ENCODE measurements around the gene JPH4.

JPH4 gene

GRCh38 chr14:23564876-23565275, 13.7 kb downstream of the JPH4 start:
- no peak for DNase-seq (ENCODE audit: low read depth in 1 of 2, low spot score in 1 of 2)

GRCh38 chr14:23564181-23564812, 14.3 kb downstream of the JPH4 start:
- no peak for DNase-seq (ENCODE audit: low read depth in 1 of 2, low spot score in 1 of 2)

- no peak for DNase-seq (ENCODE audit: low read depth in 1 of 2, low spot score in 1 of 2)
Observed at GRCh38 chr14:23563473-23564180, 15.0 kb downstream of the JPH4 start.

GRCh38 chr14:23562822-23563472, 15.6 kb downstream of the JPH4 start:
- peak in 1 of 2 donors; percentile 32 for DNase-seq (ENCODE audit: low read depth in 1 of 2, low spot score in 1 of 2)

GRCh38 chr14:23561873-23562821, 16.4 kb downstream of the JPH4 start:
- no peak for DNase-seq (ENCODE audit: low read depth in 1 of 2, low spot score in 1 of 2)

GRCh38 chr14:23561259-23561658, 17.3 kb downstream of the JPH4 start:
- no peak for DNase-seq (ENCODE audit: low read depth in 1 of 2, low spot score in 1 of 2)

- no peak for DNase-seq (ENCODE audit: low read depth in 1 of 2, low spot score in 1 of 2)
Observed at GRCh38 chr14:23559926-23560520, 18.6 kb downstream of the JPH4 start.

- peak; percentile 42 to 44 for DNase-seq (ENCODE audit: low read depth in 1 of 2, low spot score in 1 of 2)
Observed at GRCh38 chr14:23559010-23559925, 19.3 kb downstream of the JPH4 start.

GRCh38 chr14:23558346-23559009, 20.1 kb downstream of the JPH4 start:
- DNase-seq (ENCODE audit: low read depth in 1 of 2, low spot score in 1 of 2): no peak

GRCh38 chr14:23557946-23558345, 20.6 kb downstream of the JPH4 start:
- no peak for DNase-seq (ENCODE audit: low read depth in 1 of 2, low spot score in 1 of 2)

GRCh38 chr14:23557521-23557920, 21.1 kb downstream of the JPH4 start:
- no peak for DNase-seq (ENCODE audit: low read depth in 1 of 2, low spot score in 1 of 2)

- no peak for DNase-seq (ENCODE audit: low read depth in 1 of 2, low spot score in 1 of 2)
Observed at GRCh38 chr14:23556700-23557440, 21.7 kb downstream of the JPH4 start.

- peak; percentile 82 to 85 for DNase-seq (ENCODE audit: low read depth in 1 of 2, low spot score in 1 of 2)
Observed at GRCh38 chr14:23555882-23556699, 22.5 kb downstream of the JPH4 start, which contains the start of gene THTPA. Gene THTPA (plus strand): TSS chr14:23556271. CDS start chr14:23556758, 487 bp downstream.

GRCh38 chr14:23555533-23555881, 23.1 kb downstream of the JPH4 start:
- no peak for DNase-seq (ENCODE audit: low read depth in 1 of 2, low spot score in 1 of 2)

- DNase-seq (ENCODE audit: low read depth in 1 of 2, low spot score in 1 of 2): peak; percentile 46 to 62
Observed at GRCh38 chr14:23551266-23552028, 27.1 kb downstream of the JPH4 start, which contains the start of gene ZFHX2. Gene ZFHX2 (minus strand): TSS chr14:23551765. CDS start chr14:23535325, 16,440 bp downstream.

- DNase-seq (ENCODE audit: low read depth in 1 of 2, low spot score in 1 of 2): no peak
Observed at GRCh38 chr14:23550812-23551265, 27.8 kb downstream of the JPH4 start.
